Transverse colon (tissue), 3 donors: ENCODE measurements around the gene KCNK18.

Experiments used
- POLR2A ChIP-seq: fragments of 450-650 bp; IDR thresholded peaks from one replicate; pipeline ENCODE4 v1.6.1; 2016; ENCODE audit warnings: antibody characterized with exemption, mild to moderate bottlenecking, moderate library complexity
- TF ChIP-seq, protein P1 (sequence below), 5 experiments: fragments of 200-600 bp in 3 of 5; fragments of 450-650 bp in 2 of 5; sonication (generic) in 3 of 5; IDR thresholded peaks; 1 replicate in 2 of 5; 2 replicates in 3 of 5; pipeline ENCODE4 v1.5.1; 2016 to 2017; ENCODE audit warnings: antibody characterized with exemption in 5 of 5, inconsistent platforms in 3 of 5, mild to moderate bottlenecking in 2 of 5, moderate library complexity in 1 of 5

DNA sequence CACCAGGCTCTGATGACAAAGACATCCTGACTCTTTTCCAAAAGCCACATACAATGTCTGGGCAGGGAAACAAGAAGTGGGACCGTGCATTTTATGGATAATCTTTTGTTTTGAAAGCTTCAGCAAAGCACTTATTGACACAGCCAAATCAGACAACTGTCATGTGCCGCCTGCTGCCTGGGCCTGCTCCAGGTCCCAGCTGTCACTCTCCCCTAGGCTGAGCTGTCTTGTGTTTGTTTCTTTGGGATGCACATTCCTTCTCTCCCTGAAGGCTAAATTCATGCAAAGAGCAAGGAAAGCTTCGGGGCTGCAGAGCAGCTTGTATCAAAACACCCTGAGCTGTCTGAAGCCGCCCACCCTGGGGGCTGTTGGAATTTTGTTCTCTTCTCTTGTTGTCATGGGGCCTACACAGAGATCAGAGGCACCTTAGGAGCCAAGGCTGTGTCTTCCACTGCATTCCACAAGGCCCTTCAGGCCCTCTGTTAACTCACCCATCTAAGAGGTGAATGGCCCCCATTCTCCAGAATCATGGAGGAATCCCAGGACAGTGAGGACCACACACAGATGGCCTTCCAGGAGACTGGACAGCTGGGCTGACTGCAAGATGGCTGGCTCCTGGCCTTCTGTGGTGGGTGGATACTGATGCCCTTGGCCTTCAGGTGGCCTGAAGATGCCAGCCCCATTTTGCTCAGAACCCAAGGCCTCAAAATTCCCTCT lies 25.8 kb downstream of the KCNK18 start:
- TF ChIP-seq, protein P1, sequence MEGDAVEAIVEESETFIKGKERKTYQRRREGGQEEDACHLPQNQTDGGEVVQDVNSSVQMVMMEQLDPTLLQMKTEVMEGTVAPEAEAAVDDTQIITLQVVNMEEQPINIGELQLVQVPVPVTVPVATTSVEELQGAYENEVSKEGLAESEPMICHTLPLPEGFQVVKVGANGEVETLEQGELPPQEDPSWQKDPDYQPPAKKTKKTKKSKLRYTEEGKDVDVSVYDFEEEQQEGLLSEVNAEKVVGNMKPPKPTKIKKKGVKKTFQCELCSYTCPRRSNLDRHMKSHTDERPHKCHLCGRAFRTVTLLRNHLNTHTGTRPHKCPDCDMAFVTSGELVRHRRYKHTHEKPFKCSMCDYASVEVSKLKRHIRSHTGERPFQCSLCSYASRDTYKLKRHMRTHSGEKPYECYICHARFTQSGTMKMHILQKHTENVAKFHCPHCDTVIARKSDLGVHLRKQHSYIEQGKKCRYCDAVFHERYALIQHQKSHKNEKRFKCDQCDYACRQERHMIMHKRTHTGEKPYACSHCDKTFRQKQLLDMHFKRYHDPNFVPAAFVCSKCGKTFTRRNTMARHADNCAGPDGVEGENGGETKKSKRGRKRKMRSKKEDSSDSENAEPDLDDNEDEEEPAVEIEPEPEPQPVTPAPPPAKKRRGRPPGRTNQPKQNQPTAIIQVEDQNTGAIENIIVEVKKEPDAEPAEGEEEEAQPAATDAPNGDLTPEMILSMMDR (IDR thresholded peaks at IDR 0.05), result no peak
- TF ChIP-seq POLR2A, result no peak
